MM.1S (cell line): ENCODE data around the gene NFE2.

Experiments used
- DNase-seq: peaks from one replicate; pipeline ENCODE4 v3.0.0-alpha.2; 2015
- H2AFZ ChIP-seq: fragments of 300-600 bp; sonication (generic); 2 replicates; pipeline ENCODE4 v1.6.0; 2016; ENCODE audit warnings: antibody characterized with exemption, low read length
- H3F3A ChIP-seq: fragments of 300-600 bp; sonication (generic); 2 replicates; pipeline ENCODE4 v1.6.1; 2016; ENCODE audit warnings: mild to moderate bottlenecking, antibody characterized with exemption, low read length, moderate library complexity, mixed read lengths; ENCODE audit not compliant: insufficient read depth
- H3K27ac ChIP-seq: fragments of 300-600 bp; sonication (generic); 2 replicates; pipeline ENCODE4 v1.5.1; 2016; ENCODE audit warnings: mild to moderate bottlenecking, low read length
- H3K27me3 ChIP-seq: fragments of 300-600 bp; sonication (generic); replicated peaks from 2 replicates; pipeline ENCODE4 v1.6.0; 2016; ENCODE audit warnings: low read length; ENCODE audit not compliant: insufficient read depth
- H3K36me3 ChIP-seq: fragments of 300-600 bp; sonication (generic); replicated peaks from 2 replicates; pipeline ENCODE4 v1.6.1; 2016; ENCODE audit warnings: mild to moderate bottlenecking, low read length, mixed read lengths; ENCODE audit not compliant: insufficient read depth
- H3K4me1 ChIP-seq: fragments of 300-600 bp; sonication (generic); 2 replicates; pipeline ENCODE4 v1.6.1; 2016; ENCODE audit warnings: low read length, mixed read lengths
- H3K4me2 ChIP-seq: fragments of 300-600 bp; sonication (generic); 2 replicates; pipeline ENCODE4 v1.6.0; 2016; ENCODE audit warnings: low read depth, low read length
- H3K4me3 ChIP-seq: fragments of 300-600 bp; sonication (generic); 2 replicates; pipeline ENCODE4 v1.5.1; 2016; ENCODE audit warnings: low read length, mixed read lengths
- H3K79me2 ChIP-seq: fragments of 300-600 bp; sonication (generic); 2 replicates; pipeline ENCODE4 v1.6.1; 2016; ENCODE audit warnings: mixed run types, low read length, mixed read lengths
- H3K9ac ChIP-seq: fragments of 300-600 bp; sonication (generic); 2 replicates; pipeline ENCODE4 v1.6.1; 2016; ENCODE audit warnings: low read length, mixed read lengths
- H3K9me2 ChIP-seq: fragments of 300-600 bp; sonication (generic); replicated peaks from 2 replicates; pipeline ENCODE4 v1.6.1; 2016; ENCODE audit warnings: mild to moderate bottlenecking, low read length, mixed read lengths; ENCODE audit not compliant: insufficient read depth
- H3K9me3 ChIP-seq: fragments of 300-600 bp; sonication (generic); replicated peaks from 2 replicates; pipeline ENCODE4 v1.6.1; 2016; ENCODE audit warnings: mild to moderate bottlenecking, low read length, mixed read lengths; ENCODE audit not compliant: insufficient read depth
- H4K20me1 ChIP-seq: fragments of 300-600 bp; sonication (generic); 2 replicates; pipeline ENCODE4 v1.6.1; 2016; ENCODE audit warnings: mild to moderate bottlenecking, low read length, moderate library complexity, mixed read lengths; ENCODE audit not compliant: insufficient read depth
- CTCF ChIP-seq: fragments of 300-600 bp; sonication (generic); IDR thresholded peaks from 2 replicates; pipeline ENCODE4 v1.5.1; 2016; ENCODE audit warnings: antibody characterized with exemption, low read length, mixed read lengths
- EZH2 ChIP-seq: fragments of 300-600 bp; sonication (generic); optimal IDR thresholded peaks from 2 replicates; pipeline ENCODE3; 2017; ENCODE audit warnings: low read depth, mild to moderate bottlenecking, antibody characterized with exemption, low read length, mixed read lengths
- EZH2phosphoT487 ChIP-seq: fragments of 300-600 bp; sonication (generic); IDR thresholded peaks from 2 replicates; pipeline ENCODE4 v1.6.1; 2018; ENCODE audit warnings: antibody characterized with exemption, low read length

NFE2 gene

GRCh38 chr12:54304187-54304810, 3.5 kb upstream of the NFE2 start:
- TF ChIP-seq CTCF = no peak
- no peak for TF ChIP-seq EZH2phosphoT487
- no peak for TF ChIP-seq EZH2
- peaks cover 4% of the 10 kb centered on the region; the same call in 1 of the 2 replicates for H3K4me1 ChIP-seq
- H4K20me1 ChIP-seq = no peaks in the 10 kb centered on the region
- no peaks in the 10 kb centered on the region for H3K36me3 ChIP-seq
- no peak for DNase-seq
- no peaks in the 10 kb centered on the region for H3K79me2 ChIP-seq
- H3F3A ChIP-seq = no peaks in the 10 kb centered on the region
- H3K9me2 ChIP-seq = no peaks in the 10 kb centered on the region
- no peak overlapping the region for H3K9ac ChIP-seq
- H3K4me3 ChIP-seq = no peak overlapping the region
- H2AFZ ChIP-seq = no peak overlapping the region
- H3K27ac ChIP-seq = no peak overlapping the region
- peaks cover 40% of the 10 kb centered on the region for H3K27me3 ChIP-seq
- no peaks in the 10 kb centered on the region for H3K9me3 ChIP-seq
- H3K4me2 ChIP-seq = no peak overlapping the region

- H3K36me3 ChIP-seq = no peaks in the 10 kb centered on the region
- H3K27ac ChIP-seq = no peak overlapping the region
- no peaks in the 10 kb centered on the region for H3K9me2 ChIP-seq
- DNase-seq = no peak
- H4K20me1 ChIP-seq = no peaks in the 10 kb centered on the region
- TF ChIP-seq EZH2phosphoT487 (no peak), CTCF (no peak), EZH2 (no peak)
- H3K4me3 ChIP-seq = no peak overlapping the region
- no peaks in the 10 kb centered on the region for H3K79me2 ChIP-seq
- no peak overlapping the region for H2AFZ ChIP-seq
- no peak overlapping the region for H3K9ac ChIP-seq
- H3K9me3 ChIP-seq = no peaks in the 10 kb centered on the region
- no peak overlapping the region for H3K4me2 ChIP-seq
- H3F3A ChIP-seq = no peaks in the 10 kb centered on the region
- peaks cover 46% of the 10 kb centered on the region for H3K27me3 ChIP-seq
- peaks cover 4% of the 10 kb centered on the region; the same call in 1 of the 2 replicates for H3K4me1 ChIP-seq
These were observed 2.8 kb upstream of the NFE2 start for GRCh38 chr12:54303640-54304039.

GRCh38 chr12:54301428-54302048, 723 bp upstream of the NFE2 start:
- Histone ChIP-seq H3K27ac (no peak overlapping the region), H2AFZ (no peak overlapping the region), H3K36me3 (no peaks in the 10 kb centered on the region), H3K9me2 (no peaks in the 10 kb centered on the region), H3F3A (no peaks in the 10 kb centered on the region), H3K9me3 (no peaks in the 10 kb centered on the region), H3K4me3 (no peak overlapping the region), H4K20me1 (no peaks in the 10 kb centered on the region), H3K79me2 (no peaks in the 10 kb centered on the region), H3K4me2 (peak overlapping the region; percentile 50; the same call in 1 of the 2 replicates), H3K27me3 (peaks cover 49% of the 10 kb centered on the region), H3K4me1 (peaks cover 4% of the 10 kb centered on the region; the same call in 1 of the 2 replicates), H3K9ac (no peak overlapping the region)
- no peak for DNase-seq
- TF ChIP-seq EZH2phosphoT487 (no peak), CTCF (no peak), EZH2 (no peak)
